ENCODE data around the gene CLEC4C. TPM values are rescaled to one million over a fixed set of nuclear protein-coding genes. Genes with fewer than 3 reads are reported as not detected.

CLEC4C gene
- total RNA-seq, 1 experiment from 2014 or later: not detected

DNA sequence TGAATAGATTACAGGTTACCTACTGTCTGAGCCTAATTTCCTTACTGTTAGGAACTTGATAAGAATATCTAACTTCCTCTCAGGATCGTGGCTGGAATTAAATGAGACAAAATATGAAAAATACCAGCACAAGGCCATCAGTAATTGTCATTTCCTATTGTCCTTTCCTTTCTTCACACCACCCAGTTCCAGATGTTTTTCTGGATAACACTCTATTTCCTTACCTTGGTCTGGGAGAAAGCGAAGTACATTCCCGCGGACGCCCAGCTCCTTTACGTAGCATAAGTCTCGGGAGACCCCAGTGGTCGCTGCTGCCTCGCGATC lies 52.0 kb downstream of the CLEC4C start:
- no peak overlapping the region for H3K27ac ChIP-seq (ENCODE audit: low read length)
- TF ChIP-seq, protein P1, sequence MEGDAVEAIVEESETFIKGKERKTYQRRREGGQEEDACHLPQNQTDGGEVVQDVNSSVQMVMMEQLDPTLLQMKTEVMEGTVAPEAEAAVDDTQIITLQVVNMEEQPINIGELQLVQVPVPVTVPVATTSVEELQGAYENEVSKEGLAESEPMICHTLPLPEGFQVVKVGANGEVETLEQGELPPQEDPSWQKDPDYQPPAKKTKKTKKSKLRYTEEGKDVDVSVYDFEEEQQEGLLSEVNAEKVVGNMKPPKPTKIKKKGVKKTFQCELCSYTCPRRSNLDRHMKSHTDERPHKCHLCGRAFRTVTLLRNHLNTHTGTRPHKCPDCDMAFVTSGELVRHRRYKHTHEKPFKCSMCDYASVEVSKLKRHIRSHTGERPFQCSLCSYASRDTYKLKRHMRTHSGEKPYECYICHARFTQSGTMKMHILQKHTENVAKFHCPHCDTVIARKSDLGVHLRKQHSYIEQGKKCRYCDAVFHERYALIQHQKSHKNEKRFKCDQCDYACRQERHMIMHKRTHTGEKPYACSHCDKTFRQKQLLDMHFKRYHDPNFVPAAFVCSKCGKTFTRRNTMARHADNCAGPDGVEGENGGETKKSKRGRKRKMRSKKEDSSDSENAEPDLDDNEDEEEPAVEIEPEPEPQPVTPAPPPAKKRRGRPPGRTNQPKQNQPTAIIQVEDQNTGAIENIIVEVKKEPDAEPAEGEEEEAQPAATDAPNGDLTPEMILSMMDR (IDR thresholded peaks at IDR 0.05): no peak
- TF ChIP-seq, protein P2, sequence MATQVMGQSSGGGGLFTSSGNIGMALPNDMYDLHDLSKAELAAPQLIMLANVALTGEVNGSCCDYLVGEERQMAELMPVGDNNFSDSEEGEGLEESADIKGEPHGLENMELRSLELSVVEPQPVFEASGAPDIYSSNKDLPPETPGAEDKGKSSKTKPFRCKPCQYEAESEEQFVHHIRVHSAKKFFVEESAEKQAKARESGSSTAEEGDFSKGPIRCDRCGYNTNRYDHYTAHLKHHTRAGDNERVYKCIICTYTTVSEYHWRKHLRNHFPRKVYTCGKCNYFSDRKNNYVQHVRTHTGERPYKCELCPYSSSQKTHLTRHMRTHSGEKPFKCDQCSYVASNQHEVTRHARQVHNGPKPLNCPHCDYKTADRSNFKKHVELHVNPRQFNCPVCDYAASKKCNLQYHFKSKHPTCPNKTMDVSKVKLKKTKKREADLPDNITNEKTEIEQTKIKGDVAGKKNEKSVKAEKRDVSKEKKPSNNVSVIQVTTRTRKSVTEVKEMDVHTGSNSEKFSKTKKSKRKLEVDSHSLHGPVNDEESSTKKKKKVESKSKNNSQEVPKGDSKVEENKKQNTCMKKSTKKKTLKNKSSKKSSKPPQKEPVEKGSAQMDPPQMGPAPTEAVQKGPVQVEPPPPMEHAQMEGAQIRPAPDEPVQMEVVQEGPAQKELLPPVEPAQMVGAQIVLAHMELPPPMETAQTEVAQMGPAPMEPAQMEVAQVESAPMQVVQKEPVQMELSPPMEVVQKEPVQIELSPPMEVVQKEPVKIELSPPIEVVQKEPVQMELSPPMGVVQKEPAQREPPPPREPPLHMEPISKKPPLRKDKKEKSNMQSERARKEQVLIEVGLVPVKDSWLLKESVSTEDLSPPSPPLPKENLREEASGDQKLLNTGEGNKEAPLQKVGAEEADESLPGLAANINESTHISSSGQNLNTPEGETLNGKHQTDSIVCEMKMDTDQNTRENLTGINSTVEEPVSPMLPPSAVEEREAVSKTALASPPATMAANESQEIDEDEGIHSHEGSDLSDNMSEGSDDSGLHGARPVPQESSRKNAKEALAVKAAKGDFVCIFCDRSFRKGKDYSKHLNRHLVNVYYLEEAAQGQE (IDR thresholded peaks at IDR 0.05; ENCODE audit: insufficient read depth in 1 of 2, low read depth in 2 of 2, low read length in 1 of 2): no peak
- TF ChIP-seq TCF7L2 (IDR thresholded peaks at IDR 0.05; ENCODE audit: low read depth, low read length) (no peak), POLR2AphosphoS5 (IDR thresholded peaks at IDR 0.05; ENCODE audit: low read depth, low read length) (no peak), SIN3A (IDR thresholded peaks at IDR 0.05; ENCODE audit: borderline replicate concordance, insufficient read depth, low read depth, low read length) (no peak)
- H3K27me3 ChIP-seq (ENCODE audit: control insufficient read depth, insufficient read depth, low read length): no peaks in the 10 kb centered on the region
- H3K4me3 ChIP-seq (ENCODE audit: low read depth in 2 of 2, low read length in 2 of 2): no peak overlapping the region
- BruUV-seq (replicated peaks): no TSS peak
- H3K4me1 ChIP-seq (ENCODE audit: control insufficient read depth, insufficient read depth, low read length): no peaks in the 10 kb centered on the region
- DNase-seq (ENCODE audit: low read depth, low spot score): no peak
- intact Hi-C loops (cut with micrococcal nuclease; ENCODE audit: unreplicated experiment) (no loop called here), in situ Hi-C loops (cut with HindIII; ENCODE audit: low pct_unique_long_range_greater_than_20kb, low sequenced_read_pairs) (no loop called here)
- ChIA-PET CTCF (no interaction called here), POLR2A (no interaction called here)
- H3K9me3 ChIP-seq (ENCODE audit: control insufficient read depth, insufficient read depth, low read depth, low read length): no peaks in the 10 kb centered on the region
- no peaks in the 10 kb centered on the region for H3K36me3 ChIP-seq (ENCODE audit: control insufficient read depth, insufficient read depth, low read length)
- no peak for ATAC-seq

DNA sequence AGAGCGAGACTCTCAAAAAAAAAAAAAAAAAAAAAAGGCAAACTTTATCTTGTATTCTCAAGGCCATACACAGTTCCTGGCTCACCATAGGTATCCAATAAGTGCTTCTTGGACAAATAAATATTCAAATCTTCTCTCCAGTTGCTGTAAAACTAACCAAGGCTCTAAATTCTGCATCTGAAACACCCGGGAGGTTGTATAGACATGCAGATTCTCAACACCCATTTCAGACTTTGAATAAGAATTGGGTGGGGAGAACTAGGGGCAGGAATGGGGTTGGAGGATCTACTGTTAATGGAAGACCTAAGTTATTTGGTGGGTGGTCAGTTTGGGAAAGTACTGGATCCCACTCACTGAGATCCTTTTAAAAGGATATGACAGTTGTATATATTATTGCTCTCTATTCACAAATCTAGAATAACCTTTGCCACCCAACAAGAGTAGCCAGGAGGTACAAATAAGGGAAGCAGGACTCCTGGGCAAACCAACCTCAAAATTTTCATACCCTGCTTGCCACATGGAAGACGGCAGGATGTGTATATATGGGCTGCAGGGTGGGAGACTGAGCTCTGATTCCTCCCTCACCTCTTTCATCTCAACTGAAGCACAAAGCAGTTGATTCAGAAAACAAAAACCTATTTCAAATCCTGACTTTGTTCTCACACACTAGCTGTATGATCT lies 52.5 kb downstream of the CLEC4C start:
- ChIA-PET POLR2A (no interaction called here), CTCF (no interaction called here)
- Histone ChIP-seq H3K4me1 (ENCODE audit: control insufficient read depth, insufficient read depth, low read length) (no peaks in the 10 kb centered on the region), H3K27me3 (ENCODE audit: control insufficient read depth, insufficient read depth, low read length) (no peaks in the 10 kb centered on the region), H3K36me3 (ENCODE audit: control insufficient read depth, insufficient read depth, low read length) (no peaks in the 10 kb centered on the region), H3K27ac (ENCODE audit: low read length) (no peak overlapping the region), H3K9me3 (ENCODE audit: control insufficient read depth, insufficient read depth, low read depth, low read length) (no peaks in the 10 kb centered on the region), H3K4me3 (ENCODE audit: low read depth in 2 of 2, low read length in 2 of 2) (no peak overlapping the region)
- ATAC-seq: no peak
- DNase-seq (ENCODE audit: low read depth, low spot score): no peak
- in situ Hi-C loops (cut with HindIII; ENCODE audit: low pct_unique_long_range_greater_than_20kb, low sequenced_read_pairs): no loop called here
- intact Hi-C loops (cut with micrococcal nuclease; ENCODE audit: unreplicated experiment): no loop called here
- TF ChIP-seq, protein P2 (IDR thresholded peaks at IDR 0.05; ENCODE audit: insufficient read depth in 1 of 2, low read depth in 2 of 2, low read length in 1 of 2): no peak
- TF ChIP-seq, protein P1 (IDR thresholded peaks at IDR 0.05): no peak
- TF ChIP-seq SIN3A (IDR thresholded peaks at IDR 0.05; ENCODE audit: borderline replicate concordance, insufficient read depth, low read depth, low read length): no peak
- no TSS peak for BruUV-seq (replicated peaks)
